NT2/D1 (cell line): ENCODE measurements around the gene NUBP2.
A peak's percentile ranks its signal among the peaks of the same experiment; 100 is the strongest.

Experiments used
- DNase-seq: peaks from one replicate; pipeline ENCODE4 v3.0.0-alpha.2; 2011; ENCODE audit warnings: low read depth, low spot score
- H3K27me3 ChIP-seq: 2 replicates; pipeline ENCODE4 v1.6.0; 2011; ENCODE audit warnings: mild to moderate bottlenecking; ENCODE audit not compliant: insufficient read length, insufficient read depth
- H3K36me3 ChIP-seq: 2 replicates; pipeline ENCODE4 v1.6.1; 2011; ENCODE audit warnings: mild to moderate bottlenecking, low read length, mixed read lengths; ENCODE audit not compliant: insufficient read depth, insufficient read length
- H3K4me1 ChIP-seq: 2 replicates; pipeline ENCODE4 v1.5.1; 2011; ENCODE audit not compliant: insufficient read depth, insufficient read length
- H3K4me3 ChIP-seq: 2 replicates; pipeline ENCODE4 v1.5.1; 2011; ENCODE audit warnings: low read depth; ENCODE audit not compliant: insufficient read length
- H3K9ac ChIP-seq: 2 replicates; pipeline ENCODE4 v1.6.0; 2011; ENCODE audit warnings: low read depth; ENCODE audit not compliant: insufficient read length
- H3K9me3 ChIP-seq: 2 replicates; pipeline ENCODE4 v1.5.1; 2011; ENCODE audit warnings: mild to moderate bottlenecking, low read length; ENCODE audit not compliant: insufficient read depth
- SUZ12 ChIP-seq: IDR thresholded peaks from 2 replicates; pipeline ENCODE4 v1.6.1; 2011; ENCODE audit not compliant: insufficient read length, insufficient read depth; ENCODE audit errors: extremely low read depth
- YY1 ChIP-seq: IDR thresholded peaks from 2 replicates; pipeline ENCODE4 v1.6.1; 2011; ENCODE audit not compliant: insufficient read length, insufficient read depth
- ZNF274 ChIP-seq: IDR thresholded peaks from 2 replicates; pipeline ENCODE4 v1.6.1; 2011; ENCODE audit warnings: mild to moderate bottlenecking, low read depth, low read length

Gene NUBP2

GRCh38 chr16:1778200-1779179 lies 4.3 kb upstream of the NUBP2 start:
- no peaks in the 10 kb centered on the region for H3K9me3 ChIP-seq
- H3K36me3 ChIP-seq = peaks cover 72% of the 10 kb centered on the region
- H3K9ac ChIP-seq = peak overlapping the region; percentile 42
- H3K4me3 ChIP-seq = no peak overlapping the region
- no peak for DNase-seq
- TF ChIP-seq YY1 (no peak), SUZ12 (no peak), ZNF274 (no peak)
- no peaks in the 10 kb centered on the region for H3K27me3 ChIP-seq
- peaks cover 30% of the 10 kb centered on the region for H3K4me1 ChIP-seq

- Histone ChIP-seq H3K4me1 (peaks cover 24% of the 10 kb centered on the region), H3K4me3 (no peak overlapping the region), H3K27me3 (no peaks in the 10 kb centered on the region), H3K9me3 (no peaks in the 10 kb centered on the region), H3K9ac (peak overlapping the region; percentile 16), H3K36me3 (peaks cover 72% of the 10 kb centered on the region)
- no peak for DNase-seq
- no peak for TF ChIP-seq YY1
- TF ChIP-seq SUZ12 = no peak
- TF ChIP-seq ZNF274 = no peak
Observed at GRCh38 chr16:1779234-1779701, 3.5 kb upstream of the NUBP2 start.

- DNase-seq = no peak
- H3K9ac ChIP-seq = peak overlapping the region; percentile 28
- no peak for TF ChIP-seq SUZ12
- TF ChIP-seq ZNF274 = no peak
- no peaks in the 10 kb centered on the region for H3K27me3 ChIP-seq
- peaks cover 70% of the 10 kb centered on the region for H3K36me3 ChIP-seq
- no peak overlapping the region for H3K4me3 ChIP-seq
- peaks cover 20% of the 10 kb centered on the region for H3K4me1 ChIP-seq
- H3K9me3 ChIP-seq = no peaks in the 10 kb centered on the region
Observed at GRCh38 chr16:1779741-1780676, 2.8 kb upstream of the NUBP2 start.

GRCh38 chr16:1780677-1781072 lies 2.1 kb upstream of the NUBP2 start:
- Histone ChIP-seq H3K4me3 (no peak overlapping the region), H3K9me3 (no peaks in the 10 kb centered on the region), H3K27me3 (no peaks in the 10 kb centered on the region), H3K36me3 (peaks cover 70% of the 10 kb centered on the region), H3K9ac (peak overlapping the region; percentile 89), H3K4me1 (peaks cover 18% of the 10 kb centered on the region)
- no peak for TF ChIP-seq ZNF274
- no peak for TF ChIP-seq YY1
- no peak for TF ChIP-seq SUZ12
- DNase-seq = no peak

GRCh38 chr16:1781254-1781653 lies 1.5 kb upstream of the NUBP2 start:
- Histone ChIP-seq H3K27me3 (no peaks in the 10 kb centered on the region), H3K9ac (peak overlapping the region; percentile 89), H3K36me3 (peaks cover 70% of the 10 kb centered on the region), H3K4me1 (peaks cover 18% of the 10 kb centered on the region), H3K9me3 (no peaks in the 10 kb centered on the region), H3K4me3 (peak overlapping the region; percentile 76)
- DNase-seq = no peak
- no peak for TF ChIP-seq YY1
- TF ChIP-seq SUZ12 = no peak
- no peak for TF ChIP-seq ZNF274

- H3K9me3 ChIP-seq = no peaks in the 10 kb centered on the region
- peaks cover 70% of the 10 kb centered on the region for H3K36me3 ChIP-seq
- DNase-seq = no peak
- peak overlapping the region; percentile 76 for H3K4me3 ChIP-seq
- TF ChIP-seq ZNF274 (no peak), YY1 (no peak), SUZ12 (no peak)
- peak overlapping the region; percentile 89 for H3K9ac ChIP-seq
- no peaks in the 10 kb centered on the region for H3K27me3 ChIP-seq
- peaks cover 18% of the 10 kb centered on the region for H3K4me1 ChIP-seq
Observed at GRCh38 chr16:1781758-1782407, 877 bp upstream of the NUBP2 start.
